Stimulated activated CD4-positive, alpha-beta T cell treated with anti-CD3 and anti-CD28 coated beads, Interleukin-15, amount 100 ng/mL, for 24 hours (primary cell): Measurements from ENCODE around the gene TMED10.
"Not testable (repeated sequence)": the region's sequence is repeated elsewhere in the genome, so short reads cannot be mapped to it uniquely, and the experiment has no call there.

Source experiments
- DNase-seq: peaks from one replicate; pipeline ENCODE4 v3.0.0-alpha.2; 2020

The TMED10 gene

GRCh38 chr14:75190023-75190422, 13.6 kb upstream of the TMED10 start:
- DNase-seq = no peak

- no peak for DNase-seq
These were observed 12.3 kb upstream of the TMED10 start for GRCh38 chr14:75188520-75189268.

GRCh38 chr14:75188086-75188485, 11.7 kb upstream of the TMED10 start:
- DNase-seq = no peak

- no peak for DNase-seq
These were observed 10.5 kb upstream of the TMED10 start for GRCh38 chr14:75186953-75187352.

GRCh38 chr14:75185251-75186040, 9.0 kb upstream of the TMED10 start:
- no peak for DNase-seq

GRCh38 chr14:75184492-75184891, 8.1 kb upstream of the TMED10 start:
- no peak for DNase-seq

- no peak for DNase-seq
These were observed 7.6 kb upstream of the TMED10 start for GRCh38 chr14:75184039-75184438.

- DNase-seq = no peak
These were observed 6.8 kb upstream of the TMED10 start for GRCh38 chr14:75183225-75183624.

- DNase-seq = no peak
These were observed 6.4 kb upstream of the TMED10 start for GRCh38 chr14:75182821-75183220.

GRCh38 chr14:75182163-75182562, 5.8 kb upstream of the TMED10 start:
- DNase-seq = not testable (repeated sequence)

GRCh38 chr14:75181293-75182062, 5.1 kb upstream of the TMED10 start:
- no peak for DNase-seq

GRCh38 chr14:75175677-75176141, 703 bp downstream of the TMED10 start:
- DNase-seq = no peak

- no peak for DNase-seq
These were observed 2.3 kb downstream of the TMED10 start for GRCh38 chr14:75174066-75174465.

- no peak for DNase-seq
These were observed 5.6 kb downstream of the TMED10 start for GRCh38 chr14:75170772-75171171.

GRCh38 chr14:75168586-75169335, 7.7 kb downstream of the TMED10 start:
- DNase-seq = no peak

GRCh38 chr14:75167325-75167724, 9.1 kb downstream of the TMED10 start:
- DNase-seq = no peak

- no peak for DNase-seq
These were observed 10.6 kb downstream of the TMED10 start for GRCh38 chr14:75165586-75166391.

- DNase-seq = no peak
These were observed 11.6 kb downstream of the TMED10 start for GRCh38 chr14:75164809-75165208.

- no peak for DNase-seq
These were observed 12.7 kb downstream of the TMED10 start for GRCh38 chr14:75163677-75164076.

GRCh38 chr14:75162631-75163030, 13.8 kb downstream of the TMED10 start:
- DNase-seq = no peak

- DNase-seq = no peak
These were observed 17.4 kb downstream of the TMED10 start for GRCh38 chr14:75158843-75159614.
